Astrocyte of the spinal cord (primary cell): ENCODE data around the gene UBXN11.
"Not testable (repeated sequence)": the region's sequence is repeated elsewhere in the genome, so short reads cannot be mapped to it uniquely, and the experiment has no call there.

Experiments
- DNase-seq: peaks from one replicate; pipeline ENCODE4 v3.0.0; 2011; ENCODE audit warnings: low read depth, low spot score
- H3K4me3 ChIP-seq: 2 replicates; pipeline ENCODE4 v1.5.1; 2011; ENCODE audit warnings: low read depth, mild to moderate bottlenecking, low read length, moderate library complexity
- in situ Hi-C: cut with HindIII; loops from 2 replicates; pipeline ENCODE4 v1.10.0; 2017; ENCODE audit warnings: low sequenced_read_pairs
- TF ChIP-seq, protein P1 (sequence below): IDR thresholded peaks from 2 replicates; pipeline ENCODE4 v1.5.1; 2012; ENCODE audit warnings: low read depth, mild to moderate bottlenecking, low read length, inconsistent platforms

Gene UBXN11

DNA sequence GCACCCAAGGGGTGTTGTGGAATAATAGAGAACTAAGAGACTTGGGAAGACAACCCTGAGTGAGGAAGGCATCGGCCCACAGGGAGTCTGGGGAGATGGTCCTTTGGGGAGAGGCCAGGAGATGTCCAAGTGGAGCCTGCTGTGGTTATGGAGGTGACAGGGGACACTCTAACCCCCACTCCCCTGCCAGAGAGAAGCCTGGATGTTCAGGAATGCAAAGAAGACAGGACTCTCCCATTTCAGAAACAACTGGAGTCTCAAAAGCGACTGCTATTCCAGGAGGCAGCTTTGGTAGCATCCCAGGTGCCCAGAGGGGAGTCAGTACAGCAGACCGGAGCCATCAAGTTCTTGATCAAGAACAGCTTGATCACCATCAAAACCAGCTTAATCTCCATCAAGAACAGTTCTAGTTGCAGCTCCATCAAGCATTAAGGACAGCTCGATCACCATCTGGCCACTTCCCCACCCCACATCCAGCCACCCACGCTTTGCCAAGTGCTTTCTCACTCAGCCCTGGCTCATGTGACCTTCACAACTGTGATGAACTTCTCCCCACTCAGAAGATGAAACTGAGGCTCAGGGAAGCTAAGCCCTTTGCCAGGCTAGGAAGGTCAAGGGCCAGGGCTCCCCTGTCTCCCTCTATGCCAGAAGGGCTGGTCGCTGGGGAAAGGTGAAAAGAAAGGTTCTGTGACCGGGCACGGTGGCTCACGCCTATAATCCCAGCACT lies 12.1 kb upstream of the UBXN11 start:
- DNase-seq: no peak
- TF ChIP-seq, protein P1, sequence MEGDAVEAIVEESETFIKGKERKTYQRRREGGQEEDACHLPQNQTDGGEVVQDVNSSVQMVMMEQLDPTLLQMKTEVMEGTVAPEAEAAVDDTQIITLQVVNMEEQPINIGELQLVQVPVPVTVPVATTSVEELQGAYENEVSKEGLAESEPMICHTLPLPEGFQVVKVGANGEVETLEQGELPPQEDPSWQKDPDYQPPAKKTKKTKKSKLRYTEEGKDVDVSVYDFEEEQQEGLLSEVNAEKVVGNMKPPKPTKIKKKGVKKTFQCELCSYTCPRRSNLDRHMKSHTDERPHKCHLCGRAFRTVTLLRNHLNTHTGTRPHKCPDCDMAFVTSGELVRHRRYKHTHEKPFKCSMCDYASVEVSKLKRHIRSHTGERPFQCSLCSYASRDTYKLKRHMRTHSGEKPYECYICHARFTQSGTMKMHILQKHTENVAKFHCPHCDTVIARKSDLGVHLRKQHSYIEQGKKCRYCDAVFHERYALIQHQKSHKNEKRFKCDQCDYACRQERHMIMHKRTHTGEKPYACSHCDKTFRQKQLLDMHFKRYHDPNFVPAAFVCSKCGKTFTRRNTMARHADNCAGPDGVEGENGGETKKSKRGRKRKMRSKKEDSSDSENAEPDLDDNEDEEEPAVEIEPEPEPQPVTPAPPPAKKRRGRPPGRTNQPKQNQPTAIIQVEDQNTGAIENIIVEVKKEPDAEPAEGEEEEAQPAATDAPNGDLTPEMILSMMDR: no peak
- in situ Hi-C loops: no loop called here
- no peak overlapping the region for H3K4me3 ChIP-seq

DNA sequence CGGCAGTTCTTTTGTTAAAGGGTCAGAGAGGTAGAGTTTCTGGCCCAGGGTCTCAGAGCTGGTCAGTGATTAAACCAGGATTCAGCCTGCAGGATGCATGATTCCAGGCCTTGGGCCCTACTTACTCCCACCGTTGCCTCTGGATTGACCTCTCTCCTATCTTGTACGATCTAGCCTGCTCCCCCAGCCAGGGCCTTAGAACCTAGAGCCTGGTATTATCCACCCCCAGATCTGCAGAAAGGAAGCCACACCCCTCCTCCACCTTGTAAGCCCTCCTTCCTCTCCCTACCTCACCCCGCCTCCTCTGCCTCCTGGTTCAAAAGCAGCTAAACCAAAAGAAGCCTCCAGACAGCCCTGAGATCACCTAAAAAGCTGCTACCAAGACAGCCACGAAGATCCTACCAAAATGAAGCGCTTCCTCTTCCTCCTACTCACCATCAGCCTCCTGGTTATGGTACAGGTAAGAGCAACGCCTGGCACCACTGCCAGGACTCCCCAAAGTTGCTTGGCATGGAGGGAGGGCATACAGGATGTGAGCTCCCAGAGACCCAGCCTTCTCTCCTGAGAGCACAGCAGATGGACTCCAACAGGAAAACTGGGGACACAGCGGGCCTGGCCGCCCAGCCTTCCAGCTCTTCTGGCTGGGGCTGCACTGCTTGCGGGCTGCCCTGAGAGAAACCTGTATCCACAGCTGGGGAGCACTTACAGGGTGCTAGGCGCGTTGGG lies 11.3 kb upstream of the UBXN11 start, which contains the start of gene CD52:
CD52 (plus strand) TSS at position 347 of the 726 bp plus-strand sequence; CDS start at position 407, 60 bp downstream.
- H3K4me3 ChIP-seq: no peak within 1 kb of the TSS
- TF ChIP-seq, protein P1: no peak
- in situ Hi-C loops: no loop called here
- DNase-seq: no peak

DNA sequence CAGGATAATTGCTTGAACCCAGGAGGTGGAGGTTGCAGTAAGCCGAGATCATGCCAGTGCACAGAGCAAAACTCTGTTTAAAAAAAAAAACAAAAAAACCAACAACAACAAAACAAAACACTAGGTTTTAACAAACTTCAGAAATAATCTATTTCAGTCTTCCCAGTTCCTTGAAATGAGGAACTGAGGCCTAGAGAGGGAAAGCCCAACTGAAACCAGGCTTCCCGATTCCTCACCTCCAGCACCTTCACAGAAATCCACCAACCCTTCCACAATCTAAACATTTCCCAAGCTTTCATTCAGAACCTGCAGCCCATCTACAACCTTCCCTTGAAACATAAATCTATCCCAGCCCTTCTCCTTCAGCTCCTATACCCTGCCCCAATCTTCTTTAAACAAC lies 10.7 kb upstream of the UBXN11 start:
- TF ChIP-seq, protein P1: no peak
- in situ Hi-C loops: no loop called here
- H3K4me3 ChIP-seq: no peak overlapping the region
- no peak for DNase-seq

DNA sequence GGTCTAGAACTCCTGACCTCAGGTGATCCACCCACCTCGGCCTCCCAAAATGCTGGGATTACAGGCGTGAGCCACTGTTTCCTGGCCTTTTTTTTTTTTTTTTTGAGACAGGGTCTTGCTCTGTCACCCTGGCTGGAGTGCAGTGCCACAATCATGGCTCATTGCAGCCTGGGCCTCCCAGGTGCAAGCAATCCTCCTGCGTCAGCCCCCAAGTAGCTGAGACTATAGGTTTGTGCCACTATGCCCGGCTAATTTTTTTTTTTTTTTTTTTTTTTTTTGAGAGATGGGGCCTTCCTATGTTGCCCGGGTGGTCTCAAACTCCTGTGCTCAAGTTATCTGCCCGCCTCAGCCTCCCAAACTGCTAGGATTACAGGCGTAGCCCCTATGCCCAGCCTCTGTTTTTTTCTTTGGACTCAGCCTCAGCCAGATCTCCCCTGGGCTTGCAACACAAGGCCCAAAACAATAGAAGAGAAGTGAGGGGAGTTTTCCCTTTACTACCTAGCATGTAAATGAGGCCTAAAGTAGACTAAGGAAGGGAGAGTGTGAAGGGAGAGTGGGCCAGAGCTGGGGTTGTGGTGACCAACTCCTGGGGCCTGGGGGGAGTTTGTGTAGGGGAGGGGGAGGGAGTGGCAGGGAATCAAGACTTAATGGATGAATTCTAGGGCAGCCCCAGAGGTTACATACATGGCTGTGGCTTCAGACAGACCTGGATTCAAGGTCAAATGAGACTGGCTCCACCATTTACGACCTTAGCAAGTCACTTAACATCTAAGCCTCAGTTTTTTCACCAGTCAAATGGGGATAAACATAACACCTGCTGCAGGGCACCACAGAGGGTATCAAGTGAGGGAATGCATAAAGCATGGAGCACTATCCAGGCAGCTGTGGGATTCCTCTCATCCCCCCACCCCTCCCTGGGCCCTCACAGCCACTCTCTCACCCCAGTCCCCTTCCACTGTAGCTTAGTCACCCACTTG lies 9.7 kb upstream of the UBXN11 start:
- DNase-seq: no peak
- H3K4me3 ChIP-seq: no peak overlapping the region

DNA sequence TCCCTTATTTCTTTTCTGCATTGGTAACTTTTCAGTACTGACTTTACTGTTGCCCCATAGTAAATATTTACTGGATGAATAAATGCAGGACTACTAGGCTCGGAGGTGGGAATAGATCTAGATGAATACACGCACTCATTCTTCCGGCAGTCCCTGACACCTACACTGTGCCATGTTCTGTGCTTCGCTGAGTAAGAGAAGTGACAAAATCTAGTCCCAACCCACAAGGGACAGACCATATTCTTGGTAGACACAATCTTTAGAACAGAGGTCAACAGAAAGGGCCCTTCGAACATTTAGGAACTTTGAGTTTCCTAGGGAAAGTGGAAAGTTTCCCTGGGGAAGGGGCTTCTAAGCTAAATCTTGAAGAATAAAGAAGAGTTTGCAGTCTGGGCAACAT lies 8.1 kb upstream of the UBXN11 start:
- no peak overlapping the region for H3K4me3 ChIP-seq
- TF ChIP-seq, protein P1: no peak
- in situ Hi-C loops: no loop called here
- DNase-seq: no peak

More for the DNA sequence above, 9.7 kb upstream of the UBXN11 start:
- TF ChIP-seq, protein P1: no peak
- in situ Hi-C loops: no loop called here

DNA sequence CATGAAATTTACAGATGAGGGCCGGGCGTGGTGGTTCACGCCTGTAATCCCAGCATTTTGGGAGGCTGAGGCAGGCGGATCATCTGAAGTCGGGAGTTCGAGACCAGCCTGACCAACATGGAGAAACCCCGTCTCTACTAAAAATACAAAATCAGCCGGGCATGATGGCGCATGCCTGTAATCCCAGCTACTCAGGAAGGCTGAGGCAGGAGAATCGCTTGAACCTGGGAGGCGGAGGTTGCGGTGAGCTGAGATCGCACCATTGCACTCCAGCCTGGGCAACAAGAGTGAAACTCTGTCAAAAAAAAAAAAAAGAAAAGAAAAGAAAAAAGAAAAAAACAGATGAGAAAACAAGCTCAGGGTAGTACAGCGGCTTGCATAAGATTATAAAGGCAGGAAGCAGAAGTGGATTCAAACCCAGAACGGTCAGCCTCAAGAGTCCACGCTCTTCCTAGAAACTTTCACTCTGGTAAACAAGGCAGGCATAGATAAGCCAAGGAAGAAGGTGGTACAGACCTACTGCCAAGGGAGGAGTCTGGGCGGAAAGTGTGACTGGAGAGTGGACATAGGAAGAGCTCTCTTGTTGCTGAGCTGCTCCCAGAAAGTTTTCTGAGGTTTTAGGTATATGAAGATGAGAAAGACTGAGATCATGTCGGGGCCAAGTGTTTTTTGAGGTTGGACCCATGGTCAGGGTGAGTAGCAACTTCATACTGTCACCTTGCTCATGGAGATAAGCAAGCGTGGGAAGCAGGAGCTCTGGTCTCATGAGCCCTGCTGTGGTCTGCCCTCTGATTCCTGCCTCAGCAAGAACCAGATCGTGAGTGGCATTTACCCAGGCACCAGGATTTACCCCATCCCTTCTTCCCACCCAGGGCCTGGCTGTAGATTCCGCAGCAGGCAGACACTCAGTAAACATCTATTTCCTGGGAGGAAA lies 1.8 kb upstream of the UBXN11 start:
- H3K4me3 ChIP-seq, in situ Hi-C loops, DNase-seq: not testable (repeated sequence)
